Psoas muscle (tissue), 8 donors: ENCODE measurements around the gene HAX1. TPM values are rescaled to one million over a fixed set of nuclear protein-coding genes. Genes with fewer than 3 reads are reported as not detected.
"Not testable (repeated sequence)": the region's sequence is repeated elsewhere in the genome, so short reads cannot be mapped to it uniquely, and the experiment has no call there.

Experiments used
- ATAC-seq, 4 donors: fragments of 200-7000 bp; cut with Tn5 transposase; one replicate each; pipeline ENCODE4 v1.9.1; 2020; ENCODE audit warnings: moderate library complexity in 3 of 4, mild to moderate bottlenecking in 2 of 4
- DNase-seq, 2 donors: peaks; one replicate each; pipeline ENCODE4 v3.0.0-alpha.2; 2020
- H3K27ac ChIP-seq: fragments of 200-600 bp; one replicate; pipeline ENCODE4 v1.8.0; 2022
- H3K27me3 ChIP-seq, 3 donors: fragments of 200-600 bp in 1 of 3; one replicate each; pipeline versions ENCODE4 v1.6.1 to v1.8.0; 2013 to 2022; ENCODE audit warnings: low read length in 2 of 3, mild to moderate bottlenecking in 2 of 3, moderate library complexity in 1 of 3; ENCODE audit not compliant: insufficient read depth in 3 of 3
- H3K36me3 ChIP-seq, 2 donors: fragments of 200-600 bp in 1 of 2; one replicate each; pipeline versions ENCODE4 v1.6.1 to v1.8.0; 2013 to 2022; ENCODE audit warnings: low read depth in 1 of 2, mild to moderate bottlenecking in 1 of 2, moderate library complexity in 1 of 2; ENCODE audit not compliant: insufficient read depth in 1 of 2
- H3K4me1 ChIP-seq: fragments of 200-600 bp; one replicate; pipeline ENCODE4 v1.8.0; 2022
- H3K4me3 ChIP-seq: fragments of 200-600 bp; one replicate; pipeline ENCODE4 v1.8.0; 2022; ENCODE audit warnings: mild to moderate bottlenecking
- H3K9me3 ChIP-seq: fragments of 200-600 bp; one replicate; pipeline ENCODE4 v1.8.0; 2022
- CTCF ChIP-seq: fragments of 200-600 bp; IDR thresholded peaks from one replicate; pipeline ENCODE4 v1.8.0; 2022; ENCODE audit warnings: antibody characterized with exemption
- WGBS, 3 donors: extraction: QIAGEN DNeasy Blood & Tissue Kit; methylation state at CpG; one replicate each; pipeline versions ENCODE4 v1.1.6 to v1.1.7; 2013; 5-methylcytosine and 5-hydroxymethylcytosine counted together
- intact Hi-C, 2 donors: fragments of 100-400 bp; cut with DNase I; formaldehyde crosslinking; loops; one replicate each; pipeline versions ENCODE4 v1.11.0 to v1.14.2; 2022
- polyA plus RNA-seq, 3 donors: library from polyadenylated mRNA; stranded (reverse); fragments of 200-250 nt; gene quantifications; one replicate each; pipeline ENCODE4 v1.2.3, GENCODE V29; 2013
- total RNA-seq, 4 donors: library from RNA; stranded (reverse); fragmentation: NEBNext Ultra II Directional in 2 of 4; extraction: Animal tissue kit (Norgen Biotek cat#: 25700) in 2 of 4; gene quantifications; one replicate each; pipeline versions ENCODE4 v1.2.1 to v1.2.4, GENCODE V29; 2021 to 2023
- donor health status: healthy with polysubstance abuse.
- donor health status: DM: no; HTN: no; CAD: no; lungs with moderate emphysema.
- donor health status: Bipolar disorder and iron deficiency.
- donor health status: healthy.
- donor health status: DM: yes; HTN: yes; CAD: no.
- donor health status: DM: no; HTN: no; CAD: no.
- donor health status: DM: no; HTN: no; CAD: no.
- donor health status: DM: yes; HTN: yes; CAD: no.

Gene HAX1
- total and polyA plus RNA-seq, 7 donors = 110 to 154 (median 143) TPM

DNA sequence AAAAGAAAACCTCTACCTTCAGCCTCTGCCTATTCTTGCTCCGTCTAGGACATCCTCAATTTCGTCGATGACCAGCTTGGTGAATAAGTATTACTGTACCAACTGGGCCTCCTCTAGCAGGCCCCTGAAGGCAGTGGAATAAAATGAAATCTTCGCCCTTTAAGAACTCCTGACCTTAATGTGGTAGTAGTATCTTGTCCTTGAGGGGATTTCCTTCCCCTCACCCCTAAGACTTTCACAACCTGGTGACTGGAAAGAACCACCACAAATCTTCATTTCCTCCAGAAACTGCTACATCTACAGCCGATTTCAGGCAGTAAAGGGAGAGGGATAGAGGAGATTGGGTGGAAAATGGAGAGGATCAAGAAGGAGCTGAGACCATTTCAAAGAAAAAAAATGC is 1.6 kb upstream of the HAX1 start:
- no peaks in the 10 kb centered on the region for H3K27me3 ChIP-seq
- H3K27ac ChIP-seq = no peak overlapping the region
- intact Hi-C loops = loop anchor here (5.0 to 10.0 kb wide), 2 partner anchors 74 to 276 kb away; partner anchors contain the start of gene RPS27 (in 1 of the 2)
- 86 to 92% (median 89%) methylated on average over 5 of the region's 5 CpGs for WGBS, 3 donors
- peaks cover 13% of the 10 kb centered on the region for H3K4me1 ChIP-seq
- H3K36me3 ChIP-seq = peaks cover 16 to 74% of the 10 kb centered on the region in 2 donors
- DNase-seq (no peak), ATAC-seq (no peak)
- no peak for TF ChIP-seq CTCF
- no peak overlapping the region for H3K4me3 ChIP-seq
- no peaks in the 10 kb centered on the region for H3K9me3 ChIP-seq

- peak in 2 of 4 donors; percentile 15 to 42 for ATAC-seq
Observed at GRCh38 chr1:154272999-154273563, 652 bp downstream of the HAX1 start.

GRCh38 chr1:154276797-154277196 is 4.4 kb downstream of the HAX1 start:
- peaks cover 8% of the 10 kb centered on the region for H3K4me1 ChIP-seq
- peak; percentile 7 for TF ChIP-seq CTCF
- no peaks in the 10 kb centered on the region for H3K27me3 ChIP-seq
- intact Hi-C loops = loop anchor here in 1 of 2 donors (10.0 kb wide), 1 partner anchor 282 kb away; the partner anchor contains the start of gene RPS27
- H3K27ac ChIP-seq = no peak overlapping the region
- H3K4me3 ChIP-seq = no peak overlapping the region
- peaks cover 7 to 36% of the 10 kb centered on the region in 2 donors for H3K36me3 ChIP-seq
- 84 to 89% (median 86%) methylated on average over 7 of the region's 7 CpGs for WGBS, 3 donors
- DNase-seq (no peak), ATAC-seq (no peak)
- no peaks in the 10 kb centered on the region for H3K9me3 ChIP-seq

More at GRCh38 chr1:154272999-154273563, 652 bp downstream of the HAX1 start:
- Histone ChIP-seq H3K4me1 (peaks cover 13% of the 10 kb centered on the region), H3K27me3 (no peaks in the 10 kb centered on the region), H3K9me3 (no peaks in the 10 kb centered on the region), H3K36me3 (peaks cover 11 to 65% of the 10 kb centered on the region in 2 donors), H3K27ac (peak overlapping the region; percentile 86), H3K4me3 (peak overlapping the region; percentile 80)
- TF ChIP-seq CTCF = no peak
- 42 to 48% (median 46%) methylated on average over 13 of the region's 13 CpGs for WGBS, 3 donors
- no peak for DNase-seq
- intact Hi-C loops = loop anchor here (5.0 to 10.0 kb wide), 2 partner anchors 76 to 278 kb away; partner anchors contain the start of gene RPS27 (in 1 of the 2)

GRCh38 chr1:154287591-154287990 is 15.2 kb downstream of the HAX1 start:
- intact Hi-C loops, H3K27me3 ChIP-seq, H3K4me3 ChIP-seq, H3K36me3 ChIP-seq, H3K4me1 ChIP-seq, H3K9me3 ChIP-seq, H3K27ac ChIP-seq, ATAC-seq, DNase-seq: not testable (repeated sequence)
- WGBS, 3 donors = 90 to 96% (median 93%) methylated on average over 12 to 18 of the region's 30 CpGs

- H3K4me3 ChIP-seq = no peak overlapping the region
- DNase-seq (no peak), ATAC-seq (no peak)
- no peaks in the 10 kb centered on the region for H3K27me3 ChIP-seq
- no peaks in the 10 kb centered on the region for H3K9me3 ChIP-seq
- no peaks in the 10 kb centered on the region for H3K36me3 ChIP-seq
- no peak overlapping the region for H3K27ac ChIP-seq
- no peaks in the 10 kb centered on the region for H3K4me1 ChIP-seq
- intact Hi-C loops = no loop called here
- 32 to 48% (median 35%) methylated on average over 3 of the region's 3 CpGs for WGBS, 3 donors
- no peak for TF ChIP-seq CTCF
Observed at GRCh38 chr1:154288661-154289060, 16.2 kb downstream of the HAX1 start.
